Endothelial cell (in vitro differentiated cells): Measurements from ENCODE around the gene RANBP17. TPM values are rescaled to one million over a fixed set of nuclear protein-coding genes. Genes with fewer than 3 reads are reported as not detected.
"Not testable (repeated sequence)": the region's sequence is repeated elsewhere in the genome, so short reads cannot be mapped to it uniquely, and the experiment has no call there.

Experiments used
- DNase-seq: peaks from one replicate; pipeline ENCODE4 v3.0.0; 2021; ENCODE audit warnings: low spot score
- H3K27ac Mint-ChIP-seq: one replicate; pipeline ENCODE4 v1.8.0; 2021; ENCODE audit warnings: mixed read lengths, inconsistent platforms; ENCODE audit not compliant: unreplicated experiment
- H3K27me3 Mint-ChIP-seq: one replicate; pipeline ENCODE4 v1.8.0; 2021; ENCODE audit warnings: mild to moderate bottlenecking, moderate library complexity, mixed read lengths, inconsistent platforms; ENCODE audit not compliant: unreplicated experiment
- H3K36me3 Mint-ChIP-seq: one replicate; pipeline ENCODE4 v1.8.0; 2021; ENCODE audit warnings: mild to moderate bottlenecking, low read depth, mixed read lengths, inconsistent platforms; ENCODE audit not compliant: unreplicated experiment
- H3K4me1 Mint-ChIP-seq: one replicate; pipeline ENCODE4 v1.8.0; 2021; ENCODE audit warnings: mild to moderate bottlenecking, mixed read lengths, inconsistent platforms; ENCODE audit not compliant: unreplicated experiment
- H3K4me3 Mint-ChIP-seq: one replicate; pipeline ENCODE4 v1.8.0; 2021; ENCODE audit warnings: mild to moderate bottlenecking, mixed read lengths, inconsistent platforms; ENCODE audit not compliant: unreplicated experiment
- H3K9me3 Mint-ChIP-seq: one replicate; pipeline ENCODE4 v1.8.0; 2021; ENCODE audit warnings: mixed read lengths, inconsistent platforms; ENCODE audit not compliant: unreplicated experiment
- CTCF ChIP-seq: fragments of 200-600 bp; sonication (generic); IDR thresholded peaks from one replicate; pipeline ENCODE4 v1.5.0; 2021; ENCODE audit warnings: antibody characterized with exemption; ENCODE audit not compliant: unreplicated experiment
- total RNA-seq: library from RNA; stranded (reverse); fragmentation: NEBNext Ultra II Directional; extraction: Animal tissue kit (Norgen Biotek cat#: 25700); gene quantifications from one replicate; pipeline ENCODE4 v1.2.1, GENCODE V29; 2021; ENCODE audit not compliant: unreplicated experiment

The RANBP17 gene
- total RNA-seq, 1 donor from 2014 or later: 22.7 TPM

- H3K27me3 Mint-ChIP-seq: no peaks in the 10 kb centered on the region
- DNase-seq: no peak
These were observed 80.0 kb downstream of the RANBP17 start for GRCh38 chr5:170941788-170942187.

GRCh38 chr5:170945275-170945674, 83.5 kb downstream of the RANBP17 start:
- no peak overlapping the region for H3K27ac Mint-ChIP-seq
- no peak for TF ChIP-seq CTCF
- no peak for DNase-seq
- no peak overlapping the region for H3K4me3 Mint-ChIP-seq
- peaks cover 2% of the 10 kb centered on the region for H3K27me3 Mint-ChIP-seq
- H3K9me3 Mint-ChIP-seq: no peaks in the 10 kb centered on the region
- no peaks in the 10 kb centered on the region for H3K4me1 Mint-ChIP-seq
- no peaks in the 10 kb centered on the region for H3K36me3 Mint-ChIP-seq

More at GRCh38 chr5:170941788-170942187, 80.0 kb downstream of the RANBP17 start:
- no peaks in the 10 kb centered on the region for H3K4me1 Mint-ChIP-seq
- H3K9me3 Mint-ChIP-seq: no peaks in the 10 kb centered on the region
- no peak overlapping the region for H3K27ac Mint-ChIP-seq
- H3K4me3 Mint-ChIP-seq: no peak overlapping the region
- no peaks in the 10 kb centered on the region for H3K36me3 Mint-ChIP-seq
- TF ChIP-seq CTCF: no peak

- Mint-ChIP-seq H3K4me3 (no peak overlapping the region), H3K27ac (no peak overlapping the region), H3K36me3 (no peaks in the 10 kb centered on the region), H3K27me3 (no peaks in the 10 kb centered on the region), H3K9me3 (no peaks in the 10 kb centered on the region), H3K4me1 (no peaks in the 10 kb centered on the region)
- no peak for TF ChIP-seq CTCF
- no peak for DNase-seq
These were observed 98.7 kb downstream of the RANBP17 start for GRCh38 chr5:170960567-170960966.

GRCh38 chr5:170963521-170963920, 101.7 kb downstream of the RANBP17 start:
- Mint-ChIP-seq H3K36me3 (no peaks in the 10 kb centered on the region), H3K27ac (no peak overlapping the region), H3K4me3 (no peak overlapping the region), H3K4me1 (no peaks in the 10 kb centered on the region), H3K27me3 (no peaks in the 10 kb centered on the region), H3K9me3 (no peaks in the 10 kb centered on the region)
- no peak for DNase-seq
- TF ChIP-seq CTCF: no peak

GRCh38 chr5:170974461-170974860, 112.6 kb downstream of the RANBP17 start:
- TF ChIP-seq CTCF: no peak
- H3K4me3 Mint-ChIP-seq: no peak overlapping the region
- no peak overlapping the region for H3K27ac Mint-ChIP-seq
- DNase-seq: no peak
- H3K9me3 Mint-ChIP-seq: peaks cover under 1% of the 10 kb centered on the region
- no peaks in the 10 kb centered on the region for H3K27me3 Mint-ChIP-seq
- H3K4me1 Mint-ChIP-seq: no peaks in the 10 kb centered on the region
- H3K36me3 Mint-ChIP-seq: peaks cover 8% of the 10 kb centered on the region

- peaks cover 32% of the 10 kb centered on the region for H3K36me3 Mint-ChIP-seq
- peaks cover 15% of the 10 kb centered on the region for H3K9me3 Mint-ChIP-seq
These were observed 118.4 kb downstream of the RANBP17 start for GRCh38 chr5:170980261-170980660.

More at GRCh38 chr5:170980261-170980660, 118.4 kb downstream of the RANBP17 start:
- not testable (repeated sequence) for H3K27me3 Mint-ChIP-seq, DNase-seq, H3K27ac Mint-ChIP-seq, H3K4me1 Mint-ChIP-seq
- peak overlapping the region; percentile 82 for H3K4me3 Mint-ChIP-seq
